GM19193 (cell line): Measurements from ENCODE around the gene OPRD1.

ENCODE experiments used
- POLR2A ChIP-seq: IDR thresholded peaks from 4 replicates; pipeline ENCODE4 v1.6.1; 2011; ENCODE audit not compliant: insufficient read depth, insufficient read length; ENCODE audit errors: extremely low read depth

Gene OPRD1

DNA sequence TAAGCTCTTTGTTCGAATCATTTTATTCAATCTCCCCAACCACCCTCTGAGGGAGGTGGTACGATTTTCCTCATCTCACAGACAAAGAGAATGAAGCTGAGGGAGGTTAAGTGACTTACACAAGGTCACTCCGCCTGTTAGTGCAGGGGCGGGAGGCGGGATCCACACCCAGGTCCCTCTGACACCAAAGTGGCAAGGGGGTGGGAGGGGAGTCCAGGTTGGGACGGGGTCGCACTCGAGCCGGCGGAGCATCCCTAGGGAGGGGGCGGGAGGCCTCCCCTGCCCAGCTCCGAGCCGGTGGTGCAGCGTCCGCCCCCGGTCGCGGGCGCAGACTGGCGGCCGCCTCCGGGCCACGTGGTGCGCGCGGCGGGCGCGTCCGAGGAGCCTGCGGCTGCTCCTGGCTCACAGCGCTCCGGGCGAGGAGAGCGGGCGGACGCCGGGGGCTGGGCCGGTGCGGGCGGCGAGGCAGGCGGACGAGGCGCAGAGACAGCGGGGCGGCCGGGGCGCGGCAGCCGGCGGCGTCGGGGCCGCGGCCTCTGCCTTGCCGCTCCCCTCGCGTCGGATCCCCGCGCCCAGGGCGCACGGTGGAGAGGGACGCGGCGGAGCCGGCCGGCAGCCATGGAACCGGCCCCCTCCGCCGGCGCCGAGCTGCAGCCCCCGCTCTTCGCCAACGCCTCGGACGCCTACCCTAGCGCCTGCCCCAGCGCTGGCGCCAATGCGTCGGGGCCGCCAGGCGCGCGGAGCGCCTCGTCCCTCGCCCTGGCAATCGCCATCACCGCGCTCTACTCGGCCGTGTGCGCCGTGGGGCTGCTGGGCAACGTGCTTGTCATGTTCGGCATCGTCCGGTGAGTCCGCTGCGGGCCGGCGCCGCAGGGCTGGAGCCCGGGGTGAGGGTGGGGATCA, at the start of gene OPRD1:
Gene OPRD1 (plus strand): TSS at position 405 of the 903 bp plus-strand sequence. CDS start 214 bp downstream, at position 619.
- no peak for TF ChIP-seq POLR2A

DNA sequence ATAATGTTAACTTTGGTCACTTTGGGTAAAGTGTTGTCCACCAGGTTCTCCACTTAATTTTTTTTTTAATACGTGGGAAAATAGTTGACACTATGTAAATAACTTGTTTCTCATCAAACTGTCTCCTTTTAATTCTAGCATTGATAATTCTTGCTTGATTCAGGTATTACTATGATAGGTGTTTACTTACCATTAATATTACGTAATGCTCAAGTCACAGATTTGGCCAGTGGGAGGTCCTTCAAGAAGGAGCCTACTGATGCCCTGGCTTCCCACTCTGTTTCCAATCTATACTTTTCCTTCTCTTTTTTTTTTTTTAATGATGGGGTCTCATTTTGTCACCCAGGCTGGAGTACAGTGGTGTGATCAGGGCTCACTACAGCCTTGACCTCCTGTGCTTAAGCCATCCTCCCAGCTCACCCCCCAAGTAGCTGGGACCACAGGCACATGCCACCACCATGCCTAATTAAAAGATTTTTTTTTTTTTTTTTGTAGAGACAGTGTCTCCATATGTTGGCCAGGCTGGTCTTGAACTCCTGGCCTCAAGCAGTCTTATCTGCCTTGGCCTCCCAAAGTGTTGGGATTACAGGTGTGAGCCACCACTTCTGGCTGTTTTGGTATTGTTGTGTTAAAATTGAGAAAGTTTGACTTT, 45.3 kb upstream of the OPRD1 start:
- no peak for TF ChIP-seq POLR2A

DNA sequence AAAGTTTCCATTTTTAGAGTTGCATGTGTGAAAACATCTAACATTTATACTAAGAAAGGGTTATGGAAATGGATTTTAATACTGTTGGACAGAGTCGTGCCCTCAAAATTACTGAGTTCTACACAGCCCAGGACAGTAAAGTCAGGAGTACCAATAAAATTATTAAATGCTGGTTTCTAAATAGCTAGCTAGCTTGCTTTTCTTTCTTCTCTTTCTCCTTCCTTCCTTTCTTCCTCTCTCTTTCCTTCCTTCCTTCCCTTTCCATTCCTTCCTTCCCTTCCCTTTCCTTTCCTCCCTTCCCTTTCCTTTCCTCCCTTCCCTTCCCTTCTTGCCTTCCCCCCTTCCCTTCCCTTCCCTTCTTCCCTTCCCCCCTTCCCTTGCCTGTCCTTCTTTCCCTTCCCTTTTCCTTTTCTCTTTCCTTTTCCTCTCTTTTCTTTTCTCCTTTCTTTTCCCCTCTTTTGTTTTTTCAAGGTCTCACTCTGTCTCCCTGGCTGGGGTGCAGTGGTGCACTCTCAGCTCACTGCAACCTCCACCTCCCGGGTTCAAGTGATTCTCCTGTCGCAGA, 41.3 kb upstream of the OPRD1 start:
- TF ChIP-seq POLR2A, result no peak

DNA sequence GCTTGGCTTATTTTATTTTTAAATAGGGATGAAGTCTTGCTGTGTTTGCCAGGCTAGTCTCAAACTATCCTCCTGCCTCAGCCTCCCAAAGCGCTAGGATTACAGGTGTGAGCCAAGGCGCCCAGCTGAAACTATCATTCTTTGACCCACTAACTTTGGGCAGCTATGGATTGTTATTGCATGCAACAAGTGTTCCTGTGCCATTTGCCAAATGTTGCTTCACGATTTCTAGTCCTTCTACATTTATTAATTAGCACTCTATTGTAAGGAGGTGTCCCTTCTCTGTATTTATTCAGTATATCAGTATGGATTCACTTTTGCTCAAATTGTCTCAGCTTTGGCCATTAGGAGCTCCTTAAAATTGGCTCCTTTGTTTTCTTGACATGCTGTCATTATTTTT, 38.9 kb upstream of the OPRD1 start:
- TF ChIP-seq POLR2A, result no peak

DNA sequence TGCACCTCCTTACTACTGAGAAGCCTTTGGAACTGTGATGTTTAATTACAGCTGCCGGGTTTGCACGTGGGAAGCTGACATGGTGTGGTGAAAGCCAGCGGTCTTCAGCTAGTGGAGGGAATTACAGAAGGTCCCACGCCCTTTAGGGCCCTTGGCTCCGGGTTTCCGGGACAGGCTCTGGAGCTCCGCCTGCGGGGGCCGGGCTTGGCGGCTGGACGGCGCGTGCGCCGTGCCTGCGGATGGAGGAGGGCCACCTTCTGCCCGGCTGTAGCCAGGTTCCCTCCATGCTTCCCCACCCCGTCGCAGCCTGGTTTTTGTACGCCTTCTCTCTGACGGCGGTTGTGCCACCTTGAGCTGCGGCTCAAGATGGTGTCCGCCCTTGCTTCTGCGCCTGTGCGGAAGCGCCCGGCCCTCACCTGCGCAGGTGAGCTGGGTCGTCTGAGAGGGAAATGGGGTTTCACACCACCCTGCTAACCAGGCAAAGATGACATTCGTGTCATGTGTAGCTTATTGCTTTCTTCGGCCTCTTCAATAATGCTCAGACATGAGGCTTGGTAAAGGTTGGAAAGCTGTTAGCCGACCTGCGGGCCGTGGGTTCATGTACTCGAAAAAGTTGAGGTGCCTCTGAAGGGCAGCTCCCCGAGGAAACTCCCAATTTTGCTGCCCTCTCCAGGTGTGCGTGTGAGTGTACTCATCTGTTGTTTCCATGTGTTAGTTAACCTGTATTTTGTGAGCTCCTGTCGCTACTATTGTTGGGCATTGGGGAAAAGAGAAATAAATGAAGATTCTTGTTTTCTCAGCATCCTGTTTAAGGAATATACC, 36.6 kb upstream of the OPRD1 start:
- TF ChIP-seq POLR2A, result peak; percentile 23

DNA sequence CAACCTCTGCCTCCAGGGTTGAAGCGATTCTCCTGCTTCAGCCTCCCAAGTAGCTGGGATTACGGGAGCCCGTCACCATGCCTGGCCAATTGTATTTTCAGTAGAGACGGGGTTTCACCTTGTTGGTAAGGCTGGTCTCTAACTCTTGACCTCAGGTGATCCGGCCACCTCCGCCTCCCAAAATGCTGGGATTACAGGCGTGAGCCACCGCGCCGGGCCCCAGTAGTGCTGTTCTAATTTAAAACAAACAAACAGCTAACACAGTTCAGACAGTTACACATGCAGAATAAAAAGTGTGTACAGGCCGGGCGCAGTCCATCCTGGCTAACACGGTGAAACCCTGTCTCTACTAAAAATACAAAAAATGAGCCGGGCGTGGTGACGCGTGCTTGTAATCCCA, 35.6 kb upstream of the OPRD1 start:
- TF ChIP-seq POLR2A, result no peak

DNA sequence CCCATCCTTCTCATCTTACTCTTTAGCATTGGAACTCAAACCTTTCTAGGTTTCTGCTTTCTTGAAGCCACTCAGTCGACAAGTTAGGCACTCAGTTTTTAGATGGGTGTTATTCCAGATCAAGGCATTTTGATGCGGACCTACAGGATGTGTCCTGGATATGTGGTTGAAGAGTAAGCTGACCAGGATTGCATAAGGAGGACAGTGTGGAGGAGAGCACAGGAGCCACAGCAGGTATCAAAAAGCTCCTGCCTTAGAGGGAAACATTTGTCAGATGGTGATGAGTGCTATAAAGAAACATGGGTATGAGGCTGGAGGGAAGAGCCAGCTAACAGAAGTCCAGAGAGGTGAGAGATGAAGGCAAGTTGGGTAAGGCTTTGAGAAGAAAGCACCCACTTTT, 33.9 kb upstream of the OPRD1 start:
- TF ChIP-seq POLR2A, result no peak

DNA sequence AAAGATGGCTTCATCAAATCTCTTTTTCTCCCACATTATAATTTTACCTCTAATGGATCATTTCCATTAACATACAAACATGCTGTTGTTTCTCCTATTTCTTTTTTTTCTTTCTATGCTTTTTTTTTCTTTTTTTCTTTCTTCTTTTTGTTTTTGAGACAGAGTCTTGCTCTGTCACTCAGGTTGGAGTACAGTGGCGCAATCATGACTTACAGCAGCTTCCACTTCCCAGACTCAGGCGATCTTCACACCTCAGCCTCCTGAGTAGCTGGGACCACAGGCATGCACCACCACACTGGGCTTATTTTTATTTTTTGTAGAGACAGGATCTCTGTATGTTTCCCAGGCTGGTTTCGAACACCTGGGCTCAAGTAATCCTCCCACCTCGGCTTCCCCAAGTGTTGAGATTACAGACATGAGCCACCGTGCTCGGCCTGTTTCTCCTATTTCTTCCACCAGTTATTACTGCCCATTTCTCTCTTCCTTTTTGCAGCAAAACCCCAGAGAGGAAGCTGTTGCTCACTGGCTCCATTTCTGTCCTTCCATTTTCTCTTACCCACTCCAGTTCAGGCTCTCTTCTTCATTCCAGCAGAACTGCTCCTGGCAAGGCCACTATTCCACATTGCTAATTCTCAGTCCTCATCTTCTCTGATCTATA, 32.1 kb upstream of the OPRD1 start:
- no peak for TF ChIP-seq POLR2A

DNA sequence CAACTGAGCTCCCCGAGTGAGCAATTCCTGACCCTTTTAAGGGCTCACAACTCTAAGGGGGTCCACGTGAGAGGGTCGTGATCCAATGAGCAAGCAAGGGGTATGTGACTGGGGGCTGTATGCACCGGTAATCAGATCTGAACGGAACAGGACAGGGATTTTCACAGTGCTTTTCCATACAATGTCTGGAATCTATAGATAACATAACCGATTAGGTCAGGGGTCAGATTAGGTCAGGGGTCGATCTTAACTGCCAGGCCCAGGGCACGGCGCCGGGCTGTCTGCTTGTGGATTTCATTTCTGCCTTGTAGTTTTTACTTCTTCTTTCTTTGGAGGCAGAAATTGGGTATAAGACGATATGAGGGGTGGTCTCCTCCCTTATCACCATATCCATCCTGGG, 30.7 kb upstream of the OPRD1 start:
- no peak for TF ChIP-seq POLR2A

DNA sequence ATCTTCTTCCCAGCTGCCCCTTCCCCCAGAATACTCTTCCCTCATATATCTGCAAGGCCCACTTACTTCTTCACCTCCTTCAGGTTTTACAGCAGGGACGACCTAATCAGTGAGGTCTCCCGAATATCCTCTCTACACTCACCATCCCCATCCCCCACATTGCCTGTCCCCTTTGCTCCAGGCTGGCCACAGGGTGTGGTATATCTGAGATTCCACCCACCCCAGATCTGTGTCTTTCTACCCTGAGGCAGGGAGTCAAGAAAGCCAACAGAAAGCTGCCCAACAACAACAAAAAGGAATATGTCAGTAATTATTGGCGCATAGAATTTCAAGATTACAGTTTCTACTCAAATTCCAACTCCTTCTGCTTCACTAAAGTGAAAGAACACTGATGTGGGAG, 30.0 kb upstream of the OPRD1 start:
- no peak for TF ChIP-seq POLR2A

DNA sequence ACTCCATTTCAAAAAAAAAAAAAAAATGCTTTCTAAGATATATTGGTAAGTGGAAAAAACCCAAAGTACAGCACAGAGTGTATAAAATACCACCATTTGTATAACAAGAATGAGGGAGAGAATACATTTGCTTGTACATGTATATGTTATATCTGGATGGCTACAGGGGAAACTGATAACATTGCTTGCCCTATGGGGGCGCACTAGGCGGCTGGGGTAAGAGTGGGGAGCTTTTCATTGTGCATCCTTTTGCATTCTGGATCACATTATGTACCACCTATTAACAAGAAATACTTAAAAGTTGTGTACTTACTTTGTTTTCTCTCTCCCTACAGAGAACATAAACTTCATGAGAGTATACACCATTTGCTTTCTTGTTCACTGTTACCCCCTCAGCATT, 28.6 kb upstream of the OPRD1 start:
- TF ChIP-seq POLR2A, result no peak

DNA sequence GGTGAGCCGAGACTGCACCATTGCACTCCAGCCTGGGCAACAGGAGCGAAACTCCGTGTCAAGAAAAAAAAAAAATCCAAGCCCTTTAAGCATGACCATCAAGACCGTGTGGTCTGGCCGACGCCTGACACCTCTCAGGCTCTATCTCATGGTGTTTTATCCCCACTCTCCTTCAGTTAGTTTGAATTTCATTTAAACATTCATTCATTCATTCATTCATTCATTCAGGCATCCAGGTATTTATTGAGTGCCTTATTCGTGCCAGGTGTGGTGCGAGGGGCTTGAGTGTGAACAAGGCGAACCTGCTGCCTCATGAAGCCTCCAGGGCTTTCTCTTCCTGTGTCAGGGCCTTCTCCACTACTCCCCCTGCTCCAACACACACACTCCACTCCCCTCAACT, 22.6 kb upstream of the OPRD1 start:
- TF ChIP-seq POLR2A, result no peak

DNA sequence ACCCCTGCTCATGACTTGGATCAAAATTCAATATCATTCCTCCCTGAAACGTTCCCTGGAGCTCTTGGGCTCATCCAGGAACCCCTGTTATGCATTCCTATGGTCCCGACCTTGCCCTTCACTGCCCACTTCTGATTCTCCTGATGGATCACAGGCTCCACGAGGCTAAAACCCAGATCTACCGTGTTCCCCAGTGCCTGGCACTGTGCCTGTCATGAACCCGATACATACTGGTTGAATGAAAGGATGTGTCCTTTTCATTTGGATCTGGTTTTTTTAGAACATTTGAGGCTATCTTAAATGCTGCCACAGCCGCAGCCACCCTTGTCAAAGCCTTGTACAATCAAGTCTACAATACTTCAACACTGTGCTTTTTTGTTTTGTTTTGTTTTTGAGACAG, 22.2 kb upstream of the OPRD1 start:
- no peak for TF ChIP-seq POLR2A

DNA sequence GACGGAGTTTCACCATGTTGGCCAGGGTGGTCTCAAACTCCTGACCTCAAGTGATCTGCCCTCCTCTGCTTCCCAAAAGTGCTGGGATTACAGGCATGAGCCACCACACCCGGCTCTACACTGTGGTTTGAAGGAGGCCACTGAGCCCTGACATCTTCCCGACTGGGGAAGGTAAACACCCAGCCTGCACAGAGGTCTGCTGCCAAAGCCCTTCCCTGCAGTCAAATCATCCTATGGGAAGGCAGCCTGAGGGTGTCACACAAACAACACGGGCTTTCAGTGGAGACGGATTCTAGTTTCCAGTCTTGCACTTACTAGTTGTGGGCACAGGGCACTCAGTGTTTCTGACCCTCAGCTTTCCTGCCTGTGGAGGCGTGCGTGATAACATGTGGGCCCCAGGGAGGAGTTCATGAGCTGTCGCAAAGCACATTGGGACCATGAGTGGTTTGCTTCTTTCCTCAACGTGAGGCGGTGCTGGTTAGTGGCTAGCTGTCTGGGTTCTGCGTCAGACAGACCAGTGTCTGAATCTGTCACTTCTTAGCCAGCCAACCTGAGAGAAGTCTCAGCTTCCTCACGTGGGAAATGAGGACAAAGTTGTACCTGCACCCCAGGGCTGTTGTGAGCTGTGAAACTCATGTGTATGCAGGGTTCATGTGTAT, 21.5 kb upstream of the OPRD1 start:
- no peak for TF ChIP-seq POLR2A
